ENCODE measurements around the gene TFR2. TPM values are rescaled to one million over a fixed set of nuclear protein-coding genes. Genes with fewer than 3 reads are reported as not detected.
A peak's percentile ranks its signal among the peaks of the same experiment; 100 is the strongest.

The TFR2 gene
- total RNA-seq, 1 donor from 2014 or later, result 0.25 TPM

DNA sequence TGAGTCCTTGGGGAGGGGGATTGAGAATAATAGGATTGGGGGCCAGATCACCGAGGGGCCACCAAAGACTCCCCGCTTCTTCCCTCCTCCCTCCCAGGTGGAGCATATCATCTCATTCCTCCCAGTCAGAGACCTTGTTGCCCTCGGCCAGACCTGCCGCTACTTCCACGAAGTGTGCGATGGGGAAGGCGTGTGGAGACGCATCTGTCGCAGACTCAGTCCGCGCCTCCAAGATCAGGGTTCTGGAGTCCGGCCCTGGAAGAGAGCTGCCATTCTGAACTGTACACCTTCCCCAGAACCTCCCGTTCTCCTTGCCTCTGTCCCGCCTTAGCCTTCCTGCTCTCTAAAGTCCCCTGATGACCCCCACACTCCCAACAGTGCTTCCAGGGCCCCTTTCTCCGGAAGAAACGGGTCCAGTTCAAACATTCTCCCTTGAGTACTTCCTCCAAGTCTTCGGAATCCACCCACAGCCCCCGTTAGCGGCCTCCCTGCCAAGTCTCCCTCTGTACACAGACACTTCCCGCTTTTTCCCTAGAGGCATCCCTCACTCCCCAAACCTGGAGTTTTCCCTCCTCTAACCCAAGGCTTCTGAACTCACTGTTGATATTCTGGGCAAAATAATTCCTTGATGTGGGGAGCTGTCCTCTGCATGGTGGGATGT is 51.1 kb downstream of the TFR2 start:
- Histone ChIP-seq H3K36me3 (no peaks in the 10 kb centered on the region), H3K4me3 (peak overlapping the region in 1 of 2 donors; percentile 16), H3K27ac (peak overlapping the region; percentile 54), H3K4me1 (peaks cover 22% of the 10 kb centered on the region), H3K9me3 (no peaks in the 10 kb centered on the region), H3K27me3 (no peaks in the 10 kb centered on the region)
- no peak for DNase-seq (ENCODE audit: extremely low spot score in 2 of 2)
- TF ChIP-seq, protein P1, sequence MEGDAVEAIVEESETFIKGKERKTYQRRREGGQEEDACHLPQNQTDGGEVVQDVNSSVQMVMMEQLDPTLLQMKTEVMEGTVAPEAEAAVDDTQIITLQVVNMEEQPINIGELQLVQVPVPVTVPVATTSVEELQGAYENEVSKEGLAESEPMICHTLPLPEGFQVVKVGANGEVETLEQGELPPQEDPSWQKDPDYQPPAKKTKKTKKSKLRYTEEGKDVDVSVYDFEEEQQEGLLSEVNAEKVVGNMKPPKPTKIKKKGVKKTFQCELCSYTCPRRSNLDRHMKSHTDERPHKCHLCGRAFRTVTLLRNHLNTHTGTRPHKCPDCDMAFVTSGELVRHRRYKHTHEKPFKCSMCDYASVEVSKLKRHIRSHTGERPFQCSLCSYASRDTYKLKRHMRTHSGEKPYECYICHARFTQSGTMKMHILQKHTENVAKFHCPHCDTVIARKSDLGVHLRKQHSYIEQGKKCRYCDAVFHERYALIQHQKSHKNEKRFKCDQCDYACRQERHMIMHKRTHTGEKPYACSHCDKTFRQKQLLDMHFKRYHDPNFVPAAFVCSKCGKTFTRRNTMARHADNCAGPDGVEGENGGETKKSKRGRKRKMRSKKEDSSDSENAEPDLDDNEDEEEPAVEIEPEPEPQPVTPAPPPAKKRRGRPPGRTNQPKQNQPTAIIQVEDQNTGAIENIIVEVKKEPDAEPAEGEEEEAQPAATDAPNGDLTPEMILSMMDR (IDR thresholded peaks at IDR 0.05), result no peak
- peak in 1 of 2 donors; percentile 21 for TF ChIP-seq POLR2AphosphoS5 (IDR thresholded peaks at IDR 0.05; ENCODE audit: insufficient read depth in 1 of 2, low read depth in 1 of 2)
- intact Hi-C loops (cut with DNase I), result no loop called here

DNA sequence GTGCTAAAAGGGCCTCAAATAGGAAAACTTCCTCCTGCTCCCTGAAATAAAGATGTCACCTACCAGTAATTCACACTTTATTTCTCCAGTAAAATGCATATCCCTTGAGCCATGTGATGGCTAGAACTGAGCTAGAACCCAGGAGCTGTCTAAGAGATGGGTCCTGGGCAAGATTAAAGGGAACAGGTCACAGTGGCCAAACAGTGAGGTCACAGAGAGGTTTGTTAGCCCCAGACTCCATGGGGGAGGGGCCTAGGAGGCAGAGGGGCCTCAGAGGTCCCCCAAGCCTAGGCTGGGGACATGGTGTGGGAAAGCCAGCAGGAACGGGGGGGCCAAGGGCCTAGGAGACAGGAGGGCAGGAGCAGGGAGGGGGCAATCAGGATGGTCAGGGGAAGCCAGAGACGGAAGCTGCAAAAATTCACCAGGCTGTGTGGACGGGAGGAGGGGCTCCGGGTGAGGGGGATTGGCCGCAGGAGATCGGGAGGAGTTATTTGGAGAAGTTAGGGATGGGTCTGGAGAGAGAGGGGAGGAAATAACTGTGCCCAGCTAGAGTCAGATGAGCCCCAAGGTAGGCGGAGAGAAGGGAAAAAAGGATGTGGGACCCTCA is 51.9 kb downstream of the TFR2 start:
- H3K27me3 ChIP-seq, result no peaks in the 10 kb centered on the region
- intact Hi-C loops (cut with DNase I), result loop anchor here (5.0 kb wide), 1 partner anchor 83 kb away; the partner anchor contains the start of gene GNB2
- no peaks in the 10 kb centered on the region for H3K36me3 ChIP-seq
- DNase-seq (ENCODE audit: extremely low spot score in 2 of 2), result no peak
- peak overlapping the region in 1 of 2 donors; percentile 16 for H3K4me3 ChIP-seq
- peaks cover 30% of the 10 kb centered on the region for H3K4me1 ChIP-seq
- TF ChIP-seq POLR2AphosphoS5 (IDR thresholded peaks at IDR 0.05; ENCODE audit: insufficient read depth in 1 of 2, low read depth in 1 of 2), result peak in 1 of 2 donors; percentile 6
- TF ChIP-seq POLR2A (IDR thresholded peaks at IDR 0.05), result no peak
- TF ChIP-seq, protein P1 (IDR thresholded peaks at IDR 0.05), result no peak
- H3K9me3 ChIP-seq, result no peaks in the 10 kb centered on the region
- peak overlapping the region; percentile 54 for H3K27ac ChIP-seq

DNA sequence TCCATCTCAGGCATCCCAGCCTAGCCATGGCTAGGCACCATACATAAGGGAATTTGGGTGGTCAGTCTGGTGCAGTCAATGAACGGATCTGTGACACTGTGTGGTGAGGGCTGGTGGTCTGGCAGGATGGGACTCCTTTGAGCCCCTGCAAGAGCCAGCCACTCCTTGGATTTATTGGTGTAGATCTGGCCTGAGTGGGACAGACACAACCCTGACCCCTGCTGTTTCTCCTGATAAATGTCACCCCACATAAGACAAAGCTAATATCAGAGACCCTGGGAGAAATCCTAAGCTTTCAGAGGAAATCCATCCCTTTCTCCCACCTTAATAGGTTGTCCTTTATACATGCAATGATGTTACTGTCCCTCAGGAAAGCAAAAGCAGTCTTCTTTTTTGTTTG is 52.9 kb downstream of the TFR2 start:
- intact Hi-C loops (cut with DNase I), result loop anchor here (5.0 kb wide), 1 partner anchor 84 kb away; the partner anchor contains the start of gene GNB2
- no peak for DNase-seq (ENCODE audit: extremely low spot score in 2 of 2)
- Histone ChIP-seq H3K4me1 (peaks cover 40% of the 10 kb centered on the region), H3K27ac (no peak overlapping the region), H3K9me3 (no peaks in the 10 kb centered on the region), H3K4me3 (no peak overlapping the region), H3K36me3 (no peaks in the 10 kb centered on the region), H3K27me3 (no peaks in the 10 kb centered on the region)
- TF ChIP-seq POLR2A (IDR thresholded peaks at IDR 0.05) (no peak), POLR2AphosphoS5 (IDR thresholded peaks at IDR 0.05; ENCODE audit: insufficient read depth in 1 of 2, low read depth in 1 of 2) (no peak)
- TF ChIP-seq, protein P1 (IDR thresholded peaks at IDR 0.05), result no peak

DNA sequence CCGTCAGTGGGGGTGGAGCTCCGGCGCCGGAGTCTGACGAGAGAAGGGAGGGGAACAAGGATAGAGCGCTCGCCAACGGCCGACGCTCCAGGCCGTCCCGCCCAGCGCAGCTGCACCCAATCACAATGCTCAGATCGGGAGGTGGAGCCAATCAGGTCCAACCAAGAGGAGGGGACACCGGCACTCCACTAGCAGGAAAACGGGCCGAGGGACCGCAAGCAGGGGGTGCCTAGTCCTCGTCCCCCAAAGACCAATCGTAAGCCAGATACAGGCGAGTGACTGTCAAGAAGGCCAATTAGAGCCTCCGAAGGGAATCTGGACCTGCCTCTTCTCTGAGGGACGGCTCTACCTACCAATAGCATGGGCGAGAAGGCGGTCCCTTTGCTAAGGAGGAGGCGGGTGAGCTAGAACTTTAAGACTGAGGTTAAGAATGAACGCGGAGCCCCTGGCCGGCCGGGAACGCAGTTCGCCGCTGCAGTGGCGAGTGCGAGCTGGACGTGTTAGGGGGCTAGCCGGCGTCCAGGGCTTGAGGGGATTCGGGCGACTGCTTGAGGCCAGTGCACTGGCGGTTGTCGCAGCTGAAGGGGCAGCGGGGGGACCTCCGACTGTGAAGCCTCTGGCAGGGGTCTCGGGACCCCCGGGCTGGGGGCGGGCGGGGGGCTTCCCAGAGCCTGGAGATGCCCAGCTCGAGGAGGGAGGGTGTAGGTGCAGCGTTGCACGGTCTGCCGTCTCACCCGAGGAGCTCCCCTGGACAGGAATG is 54.9 kb downstream of the TFR2 start, which contains the start of gene FBXO24:
Gene FBXO24 (plus strand): TSS at position 63 of the 760 bp plus-strand sequence. CDS start 298 bp downstream, at position 361.
- Histone ChIP-seq H3K27me3 (no peaks in the 10 kb centered on the region), H3K4me1 (peaks cover 57% of the 10 kb centered on the region), H3K4me3 (peak within 1 kb of the TSS; percentile 79 to 96), H3K9me3 (no peaks in the 10 kb centered on the region), H3K36me3 (peaks cover 0 to 11% of the 10 kb centered on the region in 2 donors), H3K27ac (peak within 1 kb of the TSS; percentile 94)
- DNase-seq (ENCODE audit: extremely low spot score in 2 of 2), result peak; percentile 100
- peak in 1 of 2 donors; percentile 60 for TF ChIP-seq POLR2A (IDR thresholded peaks at IDR 0.05)
- peak; percentile 92 to 96 for TF ChIP-seq POLR2AphosphoS5 (IDR thresholded peaks at IDR 0.05; ENCODE audit: insufficient read depth in 1 of 2, low read depth in 1 of 2)
- TF ChIP-seq, protein P1 (IDR thresholded peaks at IDR 0.05), result no peak
- intact Hi-C loops (cut with DNase I), result loop anchor here (1.0 to 5.0 kb wide), 2 partner anchors 86 to 107 kb away; partner anchors contain the start of genes GNB2 and TSC22D4
